Coronary artery (tissue), 2 donors: ENCODE results near the gene PNP.

ENCODE experiments used
- DNase-seq: peaks from one replicate; pipeline ENCODE4 v3.0.0-alpha.2; 2017; ENCODE audit warnings: low spot score
- H3K27ac ChIP-seq, 2 donors: fragments of 200-600 bp; sonication (generic); one replicate each; pipeline ENCODE4 v1.5.1; 2016 to 2019
- H3K4me3 ChIP-seq: fragments of 200-600 bp; sonication (generic); 2 replicates; pipeline ENCODE4 v1.5.1; 2016; ENCODE audit warnings: mild to moderate bottlenecking, moderate library complexity
- CTCF ChIP-seq: fragments of 200-600 bp; sonication (generic); IDR thresholded peaks from one replicate; pipeline ENCODE4 v1.5.1; 2019; ENCODE audit warnings: antibody characterized with exemption

PNP gene

GRCh38 chr14:20469890-20470602 lies 840 bp downstream of the PNP start:
- peak; percentile 78 for DNase-seq
- Histone ChIP-seq H3K4me3 (peak overlapping the region; percentile 89), H3K27ac (peak overlapping the region; percentile 75 to 97)
- TF ChIP-seq CTCF = no peak

- H3K27ac ChIP-seq = peak overlapping the region in 1 of 2 donors; percentile 97
- peak overlapping the region; percentile 89 for H3K4me3 ChIP-seq
- TF ChIP-seq CTCF = no peak
- DNase-seq = no peak
Observed at GRCh38 chr14:20470603-20470901, 1.3 kb downstream of the PNP start.

- Histone ChIP-seq H3K27ac (no peak overlapping the region), H3K4me3 (no peak overlapping the region)
- TF ChIP-seq CTCF = no peak
- DNase-seq = no peak
Observed at GRCh38 chr14:20472536-20473169, 3.4 kb downstream of the PNP start.

GRCh38 chr14:20476776-20477175 lies 7.6 kb downstream of the PNP start:
- H3K4me3 ChIP-seq = no peak overlapping the region
- TF ChIP-seq CTCF = no peak
- H3K27ac ChIP-seq = peak overlapping the region in 1 of 2 donors; percentile 2
- DNase-seq = no peak

GRCh38 chr14:20477211-20477876 lies 8.1 kb downstream of the PNP start:
- peak overlapping the region in 1 of 2 donors; percentile 31 for H3K27ac ChIP-seq
- no peak overlapping the region for H3K4me3 ChIP-seq
- TF ChIP-seq CTCF = no peak
- no peak for DNase-seq

- DNase-seq = no peak
- TF ChIP-seq CTCF = no peak
- no peak overlapping the region for H3K4me3 ChIP-seq
- no peak overlapping the region for H3K27ac ChIP-seq
Observed at GRCh38 chr14:20478894-20479293, 9.7 kb downstream of the PNP start.
